ENCODE results near the gene SETDB1. TPM values are rescaled to one million over a fixed set of nuclear protein-coding genes. Genes with fewer than 3 reads are reported as not detected.

Gene SETDB1
- total RNA-seq, 1 experiment from 2014 or later = 67.4 TPM

- H3K4me1 Mint-ChIP-seq (ENCODE audit: insufficient read depth, unreplicated experiment) = peaks cover 40% of the 10 kb centered on the region
- BruUV-seq (replicated peaks) = no TSS peak
- no peaks in the 10 kb centered on the region for H3K9me3 Mint-ChIP-seq (ENCODE audit: unreplicated experiment)
- H3K4me3 Mint-ChIP-seq (ENCODE audit: unreplicated experiment) = peak overlapping the region; percentile 57
- H3K27ac Mint-ChIP-seq (ENCODE audit: low read depth, unreplicated experiment) = peak overlapping the region; percentile 23
- H3K27me3 Mint-ChIP-seq (ENCODE audit: insufficient read depth, unreplicated experiment) = no peaks in the 10 kb centered on the region
- CTCF ChIA-PET = interaction anchor here (0.5 to 14.2 kb wide), 17 partner anchors 8 to 742 kb away, joined by 3 to 302 read pairs (median 3); partner anchors contain the start of gene MINDY1
- no peaks in the 10 kb centered on the region for H3K36me3 Mint-ChIP-seq (ENCODE audit: insufficient read depth, unreplicated experiment)
- intact Hi-C loops (cut with micrococcal nuclease) = loop anchor here (5.0 kb wide), 2 partner anchors 350 to 515 kb away; partner anchors contain the start of gene ENSA
- TF ChIP-seq CTCF (IDR thresholded peaks at IDR 0.05; ENCODE audit: unreplicated experiment) = no peak
- peak; percentile 96 for DNase-seq (ENCODE audit: unreplicated experiment)
- POLR2A ChIA-PET = interaction anchor here (0.7 to 3.7 kb wide), 13 partner anchors 9 to 406 kb away, joined by 3 to 43 read pairs (median 4); partner anchors contain the start of genes MINDY1 and SETDB1
These were observed 50.9 kb downstream of the SETDB1 start for GRCh38 chr1:150976879-150977694.

- DNase-seq (ENCODE audit: unreplicated experiment) = peak; percentile 95
- Mint-ChIP-seq H3K4me3 (ENCODE audit: unreplicated experiment) (no peak overlapping the region), H3K27ac (ENCODE audit: low read depth, unreplicated experiment) (no peak overlapping the region), H3K27me3 (ENCODE audit: insufficient read depth, unreplicated experiment) (no peaks in the 10 kb centered on the region), H3K4me1 (ENCODE audit: insufficient read depth, unreplicated experiment) (peaks cover 32% of the 10 kb centered on the region), H3K36me3 (ENCODE audit: insufficient read depth, unreplicated experiment) (no peaks in the 10 kb centered on the region), H3K9me3 (ENCODE audit: unreplicated experiment) (no peaks in the 10 kb centered on the region)
- TF ChIP-seq CTCF (IDR thresholded peaks at IDR 0.05; ENCODE audit: unreplicated experiment) = peak; percentile 100
- intact Hi-C loops (cut with micrococcal nuclease) = loop anchor here (1.0 to 5.0 kb wide), 5 partner anchors 27 to 517 kb away; partner anchors contain the start of genes ENSA and MINDY1
- ChIA-PET POLR2A (interaction anchor here (0.7 to 3.7 kb wide), 6 partner anchors 16 to 53 kb away, joined by 3 to 43 read pairs (median 15); partner anchors contain the start of genes MINDY1 and SETDB1), CTCF (interaction anchor here (0.6 to 14.2 kb wide), 27 partner anchors 9 to 626 kb away, joined by 3 to 302 read pairs (median 4); partner anchors contain the start of genes ADAMTSL4 and MINDY1)
- no TSS peak for BruUV-seq (replicated peaks)
These were observed 53.2 kb downstream of the SETDB1 start for GRCh38 chr1:150979092-150980056.

GRCh38 chr1:150981177-150981804 lies 55.1 kb downstream of the SETDB1 start:
- Mint-ChIP-seq H3K4me3 (ENCODE audit: unreplicated experiment) (no peak overlapping the region), H3K27ac (ENCODE audit: low read depth, unreplicated experiment) (peak overlapping the region; percentile 20), H3K27me3 (ENCODE audit: insufficient read depth, unreplicated experiment) (no peaks in the 10 kb centered on the region), H3K9me3 (ENCODE audit: unreplicated experiment) (no peaks in the 10 kb centered on the region), H3K36me3 (ENCODE audit: insufficient read depth, unreplicated experiment) (no peaks in the 10 kb centered on the region), H3K4me1 (ENCODE audit: insufficient read depth, unreplicated experiment) (peaks cover 40% of the 10 kb centered on the region)
- no peak for TF ChIP-seq CTCF (IDR thresholded peaks at IDR 0.05; ENCODE audit: unreplicated experiment)
- CTCF ChIA-PET = interaction anchor here (0.6 to 14.2 kb wide), 10 partner anchors 11 to 423 kb away, joined by 3 to 302 read pairs (median 5); partner anchors contain the start of gene MINDY1
- no TSS peak for BruUV-seq (replicated peaks)
- peak; percentile 57 for DNase-seq (ENCODE audit: unreplicated experiment)
- POLR2A ChIA-PET = interaction anchor here (0.7 to 3.6 kb wide), 12 partner anchors 8 to 59 kb away, joined by 3 to 41 read pairs (median 4); partner anchors contain the start of genes MINDY1 and SETDB1
- intact Hi-C loops (cut with micrococcal nuclease) = loop anchor here (5.0 kb wide), 1 partner anchor 429 kb away; no protein-coding TSS in a partner anchor
